GM18526 (cell line): Measurements from ENCODE around the gene CYB5R2.

Experiments used
- POLR2A ChIP-seq: IDR thresholded peaks from 3 replicates; pipeline ENCODE4 v1.6.1; 2011; ENCODE audit not compliant: insufficient read length; ENCODE audit errors: extremely low read depth

The CYB5R2 gene

DNA sequence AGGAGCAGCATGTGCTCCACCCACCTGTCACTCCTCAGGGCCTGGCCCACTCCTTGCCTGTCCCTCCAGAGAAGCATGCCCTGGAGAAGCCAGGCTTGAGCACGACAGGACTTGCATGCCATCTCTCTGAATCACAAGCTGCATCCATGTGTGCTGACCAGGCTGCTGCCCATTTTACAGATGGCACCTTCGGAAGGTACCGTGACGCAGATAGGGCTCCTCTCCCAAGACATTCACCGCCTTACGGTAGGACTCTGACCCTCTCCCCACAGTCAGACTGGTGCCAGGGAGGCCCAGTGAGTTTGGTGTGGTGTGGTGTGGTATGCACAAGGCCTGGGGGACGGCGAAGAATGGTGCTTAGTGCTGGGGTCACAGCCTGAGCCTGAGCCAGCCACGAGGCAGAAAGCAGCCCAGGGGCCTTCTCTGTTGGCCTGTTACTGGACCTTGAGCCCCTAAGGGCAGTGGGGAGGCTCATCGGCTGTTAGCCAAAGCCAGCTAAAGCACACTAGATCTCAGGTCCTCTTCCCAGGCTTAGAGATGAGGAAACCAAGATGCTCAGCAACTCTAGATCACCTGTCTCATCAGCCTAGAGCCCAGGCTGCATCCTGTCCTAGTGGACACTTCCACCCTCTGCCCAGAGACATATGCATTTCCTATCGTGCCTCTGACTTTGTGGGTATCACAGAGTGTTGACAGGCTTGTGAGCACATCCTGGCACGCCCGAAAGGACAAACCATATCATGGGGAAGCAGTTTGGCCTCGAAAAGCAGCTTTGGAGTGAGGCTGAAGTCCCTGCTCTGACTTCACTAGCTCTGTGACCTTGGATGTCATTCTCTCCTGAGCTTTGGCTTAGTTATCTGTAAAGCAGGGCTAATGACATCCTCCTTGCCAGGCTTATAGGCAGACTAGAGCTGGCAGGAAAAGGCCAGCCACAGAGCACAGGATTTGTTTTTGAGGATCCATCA, 17.8 kb downstream of the CYB5R2 start:
- TF ChIP-seq POLR2A: no peak

DNA sequence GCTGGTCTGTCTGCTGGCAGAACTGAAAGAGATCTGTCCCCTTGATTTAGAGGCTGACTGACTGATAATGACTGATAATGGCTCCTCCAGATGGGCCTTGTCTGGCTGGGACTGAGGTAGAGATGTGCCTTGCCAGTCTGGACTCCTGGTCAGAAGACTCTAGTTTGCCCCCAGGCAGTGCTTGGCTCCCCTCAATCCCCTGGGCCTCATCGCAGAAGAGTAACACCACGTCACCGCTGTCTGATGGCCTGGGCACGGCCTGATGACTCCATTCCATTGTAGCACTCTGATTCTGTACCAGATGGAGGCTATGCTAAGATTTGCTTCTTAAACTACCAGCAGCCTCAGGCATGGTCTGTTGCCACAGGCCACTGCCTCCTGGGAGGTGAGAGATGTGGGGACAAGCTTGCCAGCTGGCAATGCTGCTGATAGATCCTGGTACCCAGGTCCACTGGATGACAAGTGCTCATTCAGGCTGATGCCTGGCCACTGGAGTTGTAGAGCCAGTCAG, 19.1 kb downstream of the CYB5R2 start:
- TF ChIP-seq POLR2A: no peak

DNA sequence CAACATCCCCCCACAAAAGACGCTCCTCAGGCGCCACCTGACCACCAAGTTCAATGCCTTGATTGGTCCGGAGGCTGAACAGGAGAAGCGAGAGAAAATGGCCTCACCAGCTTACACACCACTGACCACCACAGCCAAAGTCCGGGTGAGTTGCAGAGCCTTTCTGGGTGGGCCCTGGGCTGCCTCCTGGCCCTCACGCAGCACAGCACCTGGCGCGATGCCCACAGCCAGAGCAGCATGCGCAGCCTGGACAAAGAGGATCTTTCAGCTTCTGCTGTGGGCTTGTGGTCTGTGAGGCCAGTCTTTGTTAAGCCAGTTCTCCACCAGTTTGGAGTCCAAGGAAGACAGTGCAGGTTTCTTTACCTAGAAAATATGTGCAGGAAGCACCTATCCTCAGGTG, 21.6 kb downstream of the CYB5R2 start:
- no peak for TF ChIP-seq POLR2A

- TF ChIP-seq POLR2A: no peak
Measured at GRCh38 chr11:7651140-7651551, 22.2 kb downstream of the CYB5R2 start.

GRCh38 chr11:7648264-7648663, 25.0 kb downstream of the CYB5R2 start:
- TF ChIP-seq POLR2A: no peak

GRCh38 chr11:7646866-7647265, 26.4 kb downstream of the CYB5R2 start:
- TF ChIP-seq POLR2A: no peak

- no peak for TF ChIP-seq POLR2A
Measured at GRCh38 chr11:7645206-7645605, 28.1 kb downstream of the CYB5R2 start.

DNA sequence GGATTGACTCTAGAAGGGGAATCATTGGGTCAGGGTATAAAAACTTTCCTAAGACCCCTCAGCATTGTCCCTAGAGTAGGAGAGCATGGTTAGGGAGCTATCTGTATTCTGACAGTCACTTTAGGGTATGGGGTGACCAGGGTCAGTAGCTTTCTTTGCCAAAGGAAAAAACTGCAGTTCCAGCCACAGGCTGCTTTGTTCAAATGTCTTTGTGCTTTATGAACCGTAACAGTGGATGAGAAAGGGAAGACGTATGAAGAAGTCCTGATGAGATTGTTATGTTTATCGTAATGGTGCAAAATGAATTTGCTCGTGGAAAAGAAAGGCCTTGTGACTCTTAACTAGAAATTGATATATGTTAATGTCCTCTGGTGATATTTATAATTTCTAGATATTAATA, 30.0 kb downstream of the CYB5R2 start:
- TF ChIP-seq POLR2A: no peak

GRCh38 chr11:7642747-7643146, 30.6 kb downstream of the CYB5R2 start:
- TF ChIP-seq POLR2A: no peak

DNA sequence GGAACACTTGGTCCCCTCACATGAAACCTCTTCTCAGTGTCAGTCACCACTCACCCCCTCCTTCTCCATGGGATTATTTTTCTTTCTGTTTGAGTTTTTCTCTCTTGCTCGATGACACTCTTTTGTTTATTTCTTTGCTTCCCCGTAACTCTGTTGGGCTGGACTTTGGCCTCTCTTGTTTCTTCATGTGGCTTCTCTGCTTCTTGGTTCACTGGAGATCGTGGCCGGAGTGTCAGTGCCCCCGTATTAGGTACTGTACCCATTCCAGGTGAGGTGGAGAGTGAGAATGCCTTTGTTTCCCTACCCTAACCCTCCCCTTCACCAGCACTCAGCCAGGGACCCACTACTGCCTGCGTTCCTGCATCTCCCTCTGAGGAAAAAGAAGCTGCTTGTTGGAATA, 32.5 kb downstream of the CYB5R2 start:
- no peak for TF ChIP-seq POLR2A

DNA sequence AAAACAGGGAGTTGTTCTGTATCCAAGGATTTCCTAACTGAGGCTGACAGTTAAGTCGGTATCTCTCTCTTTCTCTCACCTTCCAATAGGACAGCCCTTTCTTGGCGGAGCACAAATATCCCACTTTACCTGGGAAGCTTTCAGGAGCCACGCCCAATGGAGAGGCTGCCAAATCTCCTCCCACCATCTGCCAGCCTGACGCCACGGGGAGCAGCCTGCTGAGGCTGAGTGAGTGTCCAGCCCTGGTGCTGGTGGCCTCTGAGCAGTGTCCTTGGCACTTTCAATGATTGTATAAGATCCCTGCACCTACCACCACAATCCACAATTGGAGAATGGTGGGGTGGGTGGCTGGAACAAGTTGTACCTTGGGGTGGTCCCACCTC, 33.7 kb downstream of the CYB5R2 start:
- no peak for TF ChIP-seq POLR2A

- TF ChIP-seq POLR2A: no peak
Measured at GRCh38 chr11:7638710-7639642, 34.3 kb downstream of the CYB5R2 start.

DNA sequence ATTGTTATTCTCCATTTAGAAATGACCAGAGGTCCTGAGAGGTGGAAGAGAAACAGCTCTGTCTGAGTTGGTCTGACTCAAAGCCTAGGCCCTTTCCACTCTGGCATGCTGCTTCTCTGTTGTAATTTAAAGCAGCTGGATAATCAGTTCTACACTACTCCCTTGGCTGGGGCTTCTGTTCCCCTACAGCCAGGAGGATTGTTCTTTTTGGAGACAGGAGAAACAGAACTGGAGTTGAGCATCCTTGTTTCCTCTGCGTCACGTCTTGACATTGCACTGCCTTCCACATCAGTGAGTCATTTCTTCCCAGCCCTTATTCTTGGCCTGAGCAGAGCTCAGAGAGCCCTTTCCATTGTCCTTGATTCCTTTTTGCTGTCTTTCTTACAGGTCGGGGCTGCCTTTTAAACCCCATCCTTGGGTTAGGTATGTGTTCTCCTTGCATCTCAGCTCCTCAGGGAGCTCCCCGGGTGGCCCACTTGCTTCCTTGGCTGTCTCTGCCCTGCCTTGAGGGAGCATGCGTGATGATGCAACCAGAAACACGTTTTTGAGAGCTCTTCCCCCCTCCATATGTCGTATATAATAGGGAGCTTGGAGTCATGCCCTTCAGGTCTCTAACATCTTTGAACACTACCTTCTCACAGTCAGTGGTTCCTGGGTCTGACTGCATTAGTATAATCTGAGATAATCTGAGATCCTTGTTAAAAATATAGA, 35.7 kb downstream of the CYB5R2 start:
- no peak for TF ChIP-seq POLR2A

DNA sequence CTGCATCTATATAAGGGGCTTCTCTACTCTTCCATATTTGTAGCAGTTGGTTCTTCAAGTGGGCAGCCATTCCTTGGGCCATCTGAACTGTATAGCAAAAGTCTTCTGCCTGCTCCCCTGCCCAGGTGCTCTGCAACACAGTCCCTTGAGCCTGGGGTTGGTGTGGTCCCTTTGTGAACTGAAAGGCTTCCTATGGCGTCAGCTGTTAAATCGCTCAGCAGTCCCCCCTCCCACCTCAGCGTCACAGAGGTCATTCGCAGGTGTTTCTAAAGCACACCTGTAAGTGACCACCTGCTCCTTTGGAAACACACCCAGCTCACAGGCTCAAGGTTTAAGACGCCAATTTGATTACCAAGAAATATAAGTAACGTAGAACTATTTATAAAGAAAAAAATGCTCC, 37.0 kb downstream of the CYB5R2 start:
- TF ChIP-seq POLR2A: no peak

DNA sequence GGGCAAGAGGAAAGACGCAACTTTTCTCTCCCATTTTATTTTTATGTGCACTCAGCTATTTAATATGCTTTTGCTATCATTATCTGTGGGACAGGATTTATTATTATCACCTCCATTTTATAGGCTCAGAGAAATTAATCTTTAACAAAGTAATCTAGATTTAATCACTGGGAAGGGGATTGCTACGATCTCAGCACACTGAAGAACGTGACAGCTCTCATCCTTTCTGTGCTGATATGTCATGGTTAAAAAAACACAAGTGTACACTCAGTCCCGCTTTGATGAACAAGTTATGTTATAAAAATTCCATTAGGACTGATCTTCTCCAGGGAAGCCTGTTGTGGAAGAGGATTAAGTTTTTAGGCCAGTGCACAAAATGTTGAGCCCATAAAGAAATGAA, 37.6 kb downstream of the CYB5R2 start:
- TF ChIP-seq POLR2A: no peak

GRCh38 chr11:7635137-7635536, 38.2 kb downstream of the CYB5R2 start:
- no peak for TF ChIP-seq POLR2A

GRCh38 chr11:7632211-7632610, 41.1 kb downstream of the CYB5R2 start:
- no peak for TF ChIP-seq POLR2A
